ENCODE results near the gene HCFC1. TPM values are rescaled to one million over a fixed set of nuclear protein-coding genes. Genes with fewer than 3 reads are reported as not detected.
A peak's percentile ranks its signal among the peaks of the same experiment; 100 is the strongest.

Gene HCFC1
- total and polyA plus RNA-seq, 3 donors from 2014 or later: 32.3 to 115 (median 102) TPM

DNA sequence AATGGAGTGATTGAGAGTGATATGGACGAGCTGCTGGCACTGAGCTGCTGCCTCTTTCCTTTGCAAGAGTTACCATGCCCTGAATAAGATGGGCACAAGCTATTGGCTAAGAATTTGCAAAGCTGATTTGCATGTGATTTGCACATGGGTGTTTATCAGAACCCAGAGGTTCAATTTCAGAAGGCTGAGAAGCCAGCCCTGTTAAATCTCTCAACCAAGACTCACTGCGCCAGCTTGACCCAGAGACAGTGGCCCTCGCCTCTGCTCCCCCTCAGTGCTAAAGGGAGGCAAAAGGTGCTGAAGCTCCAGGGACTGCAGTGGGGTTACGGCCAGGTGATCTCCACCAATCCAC lies 46.3 kb downstream of the HCFC1 start:
- H3K27ac ChIP-seq: peak overlapping the region in 1 of 2 donors; percentile 64
- DNase-seq: no peak
- intact Hi-C loops (cut with DNase I; ENCODE audit: low total_unique reads): no loop called here
- no peaks in the 10 kb centered on the region for H3K9me3 ChIP-seq
- 59 to 64% methylated on average over 3 to 4 of the region's 4 CpGs for WGBS, 2 donors
- peak overlapping the region in 1 of 2 donors; percentile 31 for H3K4me3 ChIP-seq
- TF ChIP-seq POLR2A (IDR thresholded peaks at IDR 0.05): no peak
- TF ChIP-seq, protein P1, sequence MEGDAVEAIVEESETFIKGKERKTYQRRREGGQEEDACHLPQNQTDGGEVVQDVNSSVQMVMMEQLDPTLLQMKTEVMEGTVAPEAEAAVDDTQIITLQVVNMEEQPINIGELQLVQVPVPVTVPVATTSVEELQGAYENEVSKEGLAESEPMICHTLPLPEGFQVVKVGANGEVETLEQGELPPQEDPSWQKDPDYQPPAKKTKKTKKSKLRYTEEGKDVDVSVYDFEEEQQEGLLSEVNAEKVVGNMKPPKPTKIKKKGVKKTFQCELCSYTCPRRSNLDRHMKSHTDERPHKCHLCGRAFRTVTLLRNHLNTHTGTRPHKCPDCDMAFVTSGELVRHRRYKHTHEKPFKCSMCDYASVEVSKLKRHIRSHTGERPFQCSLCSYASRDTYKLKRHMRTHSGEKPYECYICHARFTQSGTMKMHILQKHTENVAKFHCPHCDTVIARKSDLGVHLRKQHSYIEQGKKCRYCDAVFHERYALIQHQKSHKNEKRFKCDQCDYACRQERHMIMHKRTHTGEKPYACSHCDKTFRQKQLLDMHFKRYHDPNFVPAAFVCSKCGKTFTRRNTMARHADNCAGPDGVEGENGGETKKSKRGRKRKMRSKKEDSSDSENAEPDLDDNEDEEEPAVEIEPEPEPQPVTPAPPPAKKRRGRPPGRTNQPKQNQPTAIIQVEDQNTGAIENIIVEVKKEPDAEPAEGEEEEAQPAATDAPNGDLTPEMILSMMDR (IDR thresholded peaks at IDR 0.05): no peak
- H3K4me1 ChIP-seq: peaks cover 13% of the 10 kb centered on the region
- no peaks in the 10 kb centered on the region for H3K27me3 ChIP-seq
- no peaks in the 10 kb centered on the region for H3K36me3 ChIP-seq (ENCODE audit: low read depth, missing control alignments)

DNA sequence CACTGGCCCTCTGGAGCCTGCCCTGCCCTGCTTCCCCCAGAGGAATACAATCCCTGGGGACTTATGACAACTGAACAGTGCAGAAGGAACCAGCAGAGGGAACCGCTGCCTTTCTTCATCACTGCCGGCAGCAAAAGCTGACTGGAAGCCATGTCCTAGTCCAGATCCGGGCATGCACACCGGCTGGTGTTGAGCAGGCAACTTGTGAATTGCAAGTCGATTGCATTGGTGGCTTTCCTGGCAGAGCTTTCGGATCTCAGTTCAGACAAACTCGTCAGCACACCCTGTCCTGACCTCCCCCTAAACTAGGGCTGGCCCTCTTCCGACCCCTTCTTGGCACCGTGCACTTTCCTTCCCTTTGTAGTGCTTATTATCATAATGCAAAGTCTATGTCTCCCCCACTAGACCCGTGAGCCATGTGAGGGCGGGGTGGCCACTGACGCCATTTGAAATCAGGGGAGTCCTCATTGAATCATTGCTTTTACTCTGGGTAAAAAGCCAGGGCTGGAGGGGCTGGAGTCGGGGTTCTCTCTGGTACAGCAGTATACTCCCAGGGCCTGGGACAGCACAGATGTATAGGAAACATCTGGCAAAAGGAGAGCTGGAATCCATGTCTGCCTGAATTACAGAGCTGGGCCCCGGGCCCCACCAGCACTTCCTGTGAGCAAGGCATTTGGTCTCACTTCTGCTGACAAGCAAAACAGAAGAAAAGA lies 47.3 kb downstream of the HCFC1 start:
- no peaks in the 10 kb centered on the region for H3K9me3 ChIP-seq

DNA sequence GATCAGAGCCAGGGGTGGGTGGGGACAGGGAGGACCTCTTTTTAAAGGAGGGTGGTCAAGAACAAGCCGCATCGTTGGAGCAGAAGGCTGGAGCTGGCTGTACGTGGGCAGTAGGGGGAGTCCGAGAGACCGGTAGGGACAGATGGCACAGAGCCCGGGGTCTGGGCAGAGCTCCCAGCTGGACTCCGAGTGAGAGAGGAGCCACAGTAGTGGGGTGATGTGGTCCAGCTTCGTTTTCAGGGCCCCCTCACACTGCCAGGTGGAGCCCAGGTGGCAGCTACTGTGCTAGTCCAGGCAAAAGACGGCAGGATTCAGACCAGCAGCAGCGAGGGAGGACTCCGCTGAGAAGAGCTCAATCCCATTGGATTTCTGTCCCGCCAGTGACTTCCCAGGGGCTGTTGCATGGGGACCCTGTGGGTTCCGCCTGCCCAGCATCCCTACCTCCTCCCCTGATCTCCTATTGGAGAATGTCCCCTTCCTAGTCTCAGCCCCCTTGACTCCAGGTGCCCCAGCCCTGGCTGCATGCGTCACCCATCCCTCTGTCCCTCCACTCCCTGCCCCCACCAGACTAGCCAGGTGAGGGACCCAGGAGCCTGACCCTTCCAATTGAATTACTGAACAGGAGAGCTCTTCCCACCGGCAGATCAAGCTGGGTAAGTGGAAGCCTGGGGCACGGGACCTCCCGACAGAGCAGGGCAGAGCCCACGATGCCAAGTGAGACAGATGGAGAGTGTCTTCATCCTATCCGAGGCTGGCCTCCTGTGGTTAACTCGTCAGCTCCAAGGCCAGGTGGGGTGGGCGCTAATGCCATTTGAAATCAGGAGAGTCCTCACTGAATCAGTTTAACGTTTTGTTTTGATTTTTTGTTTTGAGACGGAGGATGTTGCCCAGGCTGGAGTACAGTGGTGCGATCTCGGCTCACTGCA lies 48.4 kb downstream of the HCFC1 start:
- Histone ChIP-seq H3K4me1 (peaks cover 13% of the 10 kb centered on the region), H3K36me3 (ENCODE audit: low read depth, missing control alignments) (no peaks in the 10 kb centered on the region), H3K4me3 (no peak overlapping the region), H3K27me3 (no peaks in the 10 kb centered on the region), H3K27ac (no peak overlapping the region), H3K9me3 (no peaks in the 10 kb centered on the region)
- intact Hi-C loops (cut with DNase I; ENCODE audit: low total_unique reads): no loop called here
- TF ChIP-seq, protein P1 (IDR thresholded peaks at IDR 0.05): peak in 1 of 3 experiments; percentile 30
- TF ChIP-seq POLR2A (IDR thresholded peaks at IDR 0.05): no peak
- DNase-seq: peak; percentile 89
- 66 to 77% methylated on average over 15 to 22 of the region's 25 CpGs for WGBS, 2 donors

More for the DNA sequence above, 47.3 kb downstream of the HCFC1 start:
- 28 to 38% methylated on average over 10 to 12 of the region's 14 CpGs for WGBS, 2 donors
- no peak overlapping the region for H3K4me3 ChIP-seq
- TF ChIP-seq, protein P1 (IDR thresholded peaks at IDR 0.05): peak in 1 of 3 experiments; percentile 40
- no peak for TF ChIP-seq POLR2A (IDR thresholded peaks at IDR 0.05)
- peaks cover 13% of the 10 kb centered on the region for H3K4me1 ChIP-seq
- no peaks in the 10 kb centered on the region for H3K27me3 ChIP-seq
- no peaks in the 10 kb centered on the region for H3K36me3 ChIP-seq (ENCODE audit: low read depth, missing control alignments)
- intact Hi-C loops (cut with DNase I; ENCODE audit: low total_unique reads): no loop called here
- H3K27ac ChIP-seq: no peak overlapping the region
- peak; percentile 67 for DNase-seq

DNA sequence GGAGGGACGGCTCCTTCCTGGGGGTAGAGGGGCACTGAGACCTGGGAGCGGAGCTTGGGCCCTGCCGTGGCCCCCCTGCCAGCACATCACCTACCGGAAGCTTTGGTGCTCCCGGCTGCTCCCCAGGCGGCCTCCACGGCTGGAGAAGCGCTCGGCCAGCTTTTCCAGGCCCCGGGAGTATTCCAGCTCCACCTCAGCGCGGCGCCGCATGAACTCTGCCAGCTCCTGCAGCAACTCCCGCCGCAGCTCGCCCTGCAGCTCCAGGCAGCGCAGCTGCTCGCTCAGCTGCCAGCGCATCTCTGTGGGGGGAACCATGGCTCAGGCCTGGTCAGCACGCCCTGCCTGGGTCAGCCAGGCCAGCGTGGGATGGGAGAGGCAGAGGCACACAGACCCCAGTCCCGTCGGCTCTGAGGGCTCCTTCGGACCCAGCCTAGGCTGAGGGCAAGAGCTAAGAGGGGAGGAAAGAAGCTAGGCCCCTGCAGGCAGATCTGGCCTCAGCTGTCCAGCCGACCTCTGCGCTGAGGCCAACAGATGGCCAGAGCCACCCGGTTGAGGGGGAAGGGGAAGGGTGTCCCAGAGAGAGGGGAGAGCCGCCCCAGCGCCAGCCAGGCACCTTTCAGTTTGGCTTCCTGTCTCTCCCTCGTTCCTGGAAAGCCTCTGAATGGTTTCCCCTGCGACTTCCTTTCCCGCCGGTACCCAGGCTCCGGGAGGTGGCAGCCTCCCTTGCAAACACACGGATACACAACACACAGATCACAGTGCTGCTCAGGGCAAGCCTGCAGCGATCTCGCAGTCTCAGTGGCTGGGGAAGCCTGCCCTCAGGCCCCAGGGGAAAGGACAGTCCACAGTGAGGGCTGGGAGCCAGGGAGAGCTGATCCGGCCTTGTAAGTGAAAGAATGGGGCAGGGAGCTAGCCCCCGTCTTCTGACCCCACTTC lies 49.8 kb downstream of the HCFC1 start:
- no peaks in the 10 kb centered on the region for H3K36me3 ChIP-seq (ENCODE audit: low read depth, missing control alignments)
- peaks cover 6% of the 10 kb centered on the region for H3K4me1 ChIP-seq
- intact Hi-C loops (cut with DNase I; ENCODE audit: low total_unique reads): no loop called here
- H3K27ac ChIP-seq: no peak overlapping the region
- no peaks in the 10 kb centered on the region for H3K27me3 ChIP-seq
- TF ChIP-seq POLR2A (IDR thresholded peaks at IDR 0.05): no peak
- TF ChIP-seq, protein P1 (IDR thresholded peaks at IDR 0.05): no peak
- H3K4me3 ChIP-seq: no peak overlapping the region
- 40 to 49% methylated on average over 1 to 23 of the region's 40 CpGs for WGBS, 2 donors
- H3K9me3 ChIP-seq: no peaks in the 10 kb centered on the region
- no peak for DNase-seq

All from testis (tissue), 3 donors.